Liver (tissue), 3 donors: ENCODE results near the gene XXYLT1.

ENCODE experiments used
- CTCF ChIP-seq: fragments of 150-350 bp; IDR thresholded peaks from 2 replicates; pipeline ENCODE4 v1.5.1; 2017; ENCODE audit warnings: improper control_type of control experiment, low read depth, low read length; ENCODE audit not compliant: missing input control
- EGR1 ChIP-seq, 2 donors: IDR thresholded peaks; 2 replicates each; pipeline ENCODE4 v1.6.1; 2016 to 2018; ENCODE audit warnings: antibody characterized with exemption in 2 of 2, low read depth in 2 of 2
- HNF4G ChIP-seq: IDR thresholded peaks from 2 replicates; pipeline ENCODE4 v1.6.1; 2016; ENCODE audit warnings: antibody characterized with exemption
- RAD21 ChIP-seq, 2 donors: IDR thresholded peaks; 2 replicates each; pipeline ENCODE4 v1.6.1; 2016; ENCODE audit warnings: antibody characterized with exemption in 2 of 2, mild to moderate bottlenecking in 2 of 2
- REST ChIP-seq: IDR thresholded peaks from 2 replicates; pipeline ENCODE4 v1.6.1; 2016; ENCODE audit warnings: antibody characterized with exemption, mild to moderate bottlenecking
- TAF1 ChIP-seq: conservative IDR thresholded peaks from 2 replicates; pipeline ENCODE4 v1.6.1; 2016; ENCODE audit warnings: antibody characterized with exemption, mild to moderate bottlenecking
- donor health status: healthy.
- donor health status: healthy.

GRCh38 chr3:195212749-195213375 lies 58.1 kb downstream of the XXYLT1 start:
- TF ChIP-seq CTCF (no peak), RAD21 (IDR thresholded peaks at IDR 0.05) (no peak), HNF4G (no peak), REST (no peak), TAF1 (no peak), EGR1 (IDR thresholded peaks at IDR 0.05; ENCODE audit: low read depth in 2 of 2) (no peak)
